ENCODE data around the gene IFI27L2.

DNA sequence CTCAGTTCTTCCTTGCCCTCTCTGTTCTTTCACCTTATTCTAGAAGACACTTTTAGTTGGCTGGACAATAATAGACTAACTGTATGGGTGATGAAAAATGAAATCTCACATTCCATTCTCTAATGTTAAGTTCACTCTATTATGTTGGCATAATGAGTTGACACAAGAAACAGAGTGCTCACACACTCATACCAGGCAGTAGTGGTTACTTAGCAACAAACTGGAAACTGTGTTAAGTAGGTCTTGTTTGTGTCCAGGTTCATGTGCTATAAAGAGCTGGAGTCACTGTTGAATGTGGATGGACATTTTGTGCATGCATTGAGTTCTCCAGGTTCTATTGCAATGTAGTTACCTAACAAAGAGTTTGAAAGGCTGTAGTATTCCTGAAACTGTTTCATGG, 27.8 kb upstream of the IFI27L2 start:
- no peak for TF ChIP-seq EZH2phosphoT487 (conservative IDR thresholded peaks at IDR 0.05; ENCODE audit: low read length)
- TF ChIP-seq, protein P1, sequence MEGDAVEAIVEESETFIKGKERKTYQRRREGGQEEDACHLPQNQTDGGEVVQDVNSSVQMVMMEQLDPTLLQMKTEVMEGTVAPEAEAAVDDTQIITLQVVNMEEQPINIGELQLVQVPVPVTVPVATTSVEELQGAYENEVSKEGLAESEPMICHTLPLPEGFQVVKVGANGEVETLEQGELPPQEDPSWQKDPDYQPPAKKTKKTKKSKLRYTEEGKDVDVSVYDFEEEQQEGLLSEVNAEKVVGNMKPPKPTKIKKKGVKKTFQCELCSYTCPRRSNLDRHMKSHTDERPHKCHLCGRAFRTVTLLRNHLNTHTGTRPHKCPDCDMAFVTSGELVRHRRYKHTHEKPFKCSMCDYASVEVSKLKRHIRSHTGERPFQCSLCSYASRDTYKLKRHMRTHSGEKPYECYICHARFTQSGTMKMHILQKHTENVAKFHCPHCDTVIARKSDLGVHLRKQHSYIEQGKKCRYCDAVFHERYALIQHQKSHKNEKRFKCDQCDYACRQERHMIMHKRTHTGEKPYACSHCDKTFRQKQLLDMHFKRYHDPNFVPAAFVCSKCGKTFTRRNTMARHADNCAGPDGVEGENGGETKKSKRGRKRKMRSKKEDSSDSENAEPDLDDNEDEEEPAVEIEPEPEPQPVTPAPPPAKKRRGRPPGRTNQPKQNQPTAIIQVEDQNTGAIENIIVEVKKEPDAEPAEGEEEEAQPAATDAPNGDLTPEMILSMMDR (IDR thresholded peaks at IDR 0.05; ENCODE audit: insufficient read depth, low read length, poor library complexity, severe bottlenecking) = no peak
